ENCODE measurements around the gene MLXIP.

MLXIP gene

GRCh38 chr12:122079033-122079531, 526 bp downstream of the MLXIP start:
- no peak for DNase-seq (ENCODE audit: low read depth, low spot score)
- no peak for TF ChIP-seq CTCF (IDR thresholded peaks at IDR 0.05; ENCODE audit: low read depth, low read length)
- in situ Hi-C loops (cut with HindIII; ENCODE audit: low sequenced_read_pairs): no loop called here
- peak overlapping the region; percentile 68 for H3K4me3 ChIP-seq (ENCODE audit: low read depth, low read length)

GRCh38 chr12:122079532-122080081, 1.1 kb downstream of the MLXIP start:
- peak; percentile 12 for DNase-seq (ENCODE audit: low read depth, low spot score)
- H3K4me3 ChIP-seq (ENCODE audit: low read depth, low read length): peak overlapping the region; percentile 68
- in situ Hi-C loops (cut with HindIII; ENCODE audit: low sequenced_read_pairs): no loop called here

GRCh38 chr12:122080149-122081082, 1.9 kb downstream of the MLXIP start:
- H3K4me3 ChIP-seq (ENCODE audit: low read depth, low read length): peak overlapping the region; percentile 68
- in situ Hi-C loops (cut with HindIII; ENCODE audit: low sequenced_read_pairs): no loop called here
- DNase-seq (ENCODE audit: low read depth, low spot score): peak; percentile 84
- TF ChIP-seq CTCF (IDR thresholded peaks at IDR 0.05; ENCODE audit: low read depth, low read length): no peak

More at GRCh38 chr12:122079532-122080081, 1.1 kb downstream of the MLXIP start:
- TF ChIP-seq CTCF (IDR thresholded peaks at IDR 0.05; ENCODE audit: low read depth, low read length): no peak

GRCh38 chr12:122081083-122081696, 2.6 kb downstream of the MLXIP start:
- peak; percentile 25 for DNase-seq (ENCODE audit: low read depth, low spot score)
- no peak for TF ChIP-seq CTCF (IDR thresholded peaks at IDR 0.05; ENCODE audit: low read depth, low read length)
- peak overlapping the region; percentile 68 for H3K4me3 ChIP-seq (ENCODE audit: low read depth, low read length)
- in situ Hi-C loops (cut with HindIII; ENCODE audit: low sequenced_read_pairs): no loop called here

- DNase-seq (ENCODE audit: low read depth, low spot score): peak; percentile 33
- TF ChIP-seq CTCF (IDR thresholded peaks at IDR 0.05; ENCODE audit: low read depth, low read length): no peak
- H3K4me3 ChIP-seq (ENCODE audit: low read depth, low read length): peak overlapping the region; percentile 68
- in situ Hi-C loops (cut with HindIII; ENCODE audit: low sequenced_read_pairs): no loop called here
Measured at GRCh38 chr12:122081697-122082221, 3.2 kb downstream of the MLXIP start.

GRCh38 chr12:122082621-122083356, 4.2 kb downstream of the MLXIP start:
- in situ Hi-C loops (cut with HindIII; ENCODE audit: low sequenced_read_pairs): no loop called here
- no peak for TF ChIP-seq CTCF (IDR thresholded peaks at IDR 0.05; ENCODE audit: low read depth, low read length)
- no peak overlapping the region for H3K4me3 ChIP-seq (ENCODE audit: low read depth, low read length)
- DNase-seq (ENCODE audit: low read depth, low spot score): no peak

All from astrocyte of the spinal cord (primary cell).